SK-N-SH (cell line): ENCODE measurements around the gene CDC16. TPM values are rescaled to one million over a fixed set of nuclear protein-coding genes. Genes with fewer than 3 reads are reported as not detected.

ENCODE experiments used
- CTCF ChIA-PET: fragments of 300-600, 350-600 bp; formaldehyde crosslinking; extraction: SDS; loops from one replicate; lab custom pipeline; 2021; lab: Yijun Ruan, JAX
- POLR2A ChIA-PET: fragments of 350-600 bp; sonication (Branson Sonifier 250); formaldehyde crosslinking; extraction: SDS; loops from one replicate; lab custom pipeline; 2020; ENCODE audit warnings: antibody characterized with exemption, inconsistent platforms; lab: Yijun Ruan, JAX
- DNase-seq: peaks from one replicate; pipeline ENCODE4 v3.0.0; 2012
- H2AFZ ChIP-seq: fragments of 200-600 bp; sonication (generic); 2 replicates; pipeline ENCODE4 v1.8.1; 2016; ENCODE audit warnings: antibody characterized with exemption, mild to moderate bottlenecking, low read depth
- H3F3A ChIP-seq: fragments of 200-600 bp; sonication (generic); replicated peaks from 2 replicates; pipeline ENCODE3; 2016; ENCODE audit warnings: antibody characterized with exemption, mild to moderate bottlenecking; ENCODE audit not compliant: insufficient read depth
- H3K27ac ChIP-seq, 2 experiments: fragments of 200-500 bp in 1 of 2; fragments of 200-600 bp in 1 of 2; sonication (Bioruptor generic) in 1 of 2; sonication (generic), shearing (Covaris generic) in 1 of 2; 2 replicates each; pipeline versions ENCODE4 v1.5.1 to v1.6.1; 2014 to 2016; ENCODE audit warnings: low read depth in 2 of 2, inconsistent platforms in 1 of 2, low read length in 1 of 2, mild to moderate bottlenecking in 1 of 2, mixed read lengths in 1 of 2
- H3K27me3 ChIP-seq: fragments of 200-600 bp; sonication (generic), shearing (Covaris generic); 2 replicates; pipeline ENCODE4 v1.6.1; 2016; ENCODE audit warnings: mixed run types; ENCODE audit not compliant: insufficient read depth
- H3K36me3 ChIP-seq, 2 experiments: fragments of 200-500 bp in 1 of 2; fragments of 200-600 bp in 1 of 2; sonication (Bioruptor generic) in 1 of 2; sonication (generic) in 1 of 2; replicated peaks in 1 of 2; 2 replicates each; pipeline versions ENCODE3 to v1.5.1; 2014 to 2016; ENCODE audit warnings: low read length in 1 of 2, mild to moderate bottlenecking in 1 of 2; ENCODE audit not compliant: insufficient read depth in 2 of 2, control insufficient read depth in 1 of 2
- H3K4me1 ChIP-seq, 2 experiments: fragments of 200-500 bp in 1 of 2; fragments of 200-600 bp in 1 of 2; sonication (Bioruptor generic) in 1 of 2; sonication (generic), shearing (Covaris generic) in 1 of 2; 2 replicates each; pipeline versions ENCODE4 v1.5.1 to v1.6.1; 2014 to 2016; ENCODE audit warnings: low read depth in 1 of 2, low read length in 1 of 2, mixed run types in 1 of 2; ENCODE audit not compliant: insufficient read depth in 2 of 2, control insufficient read depth in 1 of 2
- H3K4me2 ChIP-seq: fragments of 200-600 bp; sonication (generic), shearing (Covaris generic); 2 replicates; pipeline ENCODE4 v1.6.1; 2017; ENCODE audit warnings: mixed run types
- H3K4me3 ChIP-seq, 2 experiments: fragments of 200-500 bp in 1 of 2; fragments of 200-600 bp in 1 of 2; sonication (Bioruptor generic) in 1 of 2; sonication (generic), shearing (Covaris generic) in 1 of 2; 2 replicates each; pipeline versions ENCODE4 v1.5.1 to v1.8.1; 2014 to 2016; ENCODE audit warnings: low read depth in 2 of 2, inconsistent platforms in 1 of 2, low read length in 1 of 2, mild to moderate bottlenecking in 1 of 2, mixed read lengths in 1 of 2, moderate library complexity in 1 of 2
- H3K79me2 ChIP-seq: fragments of 200-600 bp; sonication (generic); 2 replicates; pipeline ENCODE4 v1.8.1; 2017; ENCODE audit warnings: mild to moderate bottlenecking; ENCODE audit not compliant: insufficient read depth
- H3K9ac ChIP-seq: fragments of 200-600 bp; sonication (generic); 2 replicates; pipeline ENCODE4 v1.6.1; 2017; ENCODE audit warnings: mixed run types
- H3K9me2 ChIP-seq: fragments of 200-600 bp; sonication (generic); 2 replicates; pipeline ENCODE4 v1.6.1; 2017; ENCODE audit warnings: mixed run types
- H3K9me3 ChIP-seq: fragments of 200-600 bp; sonication (generic); 2 replicates; pipeline ENCODE4 v1.6.1; 2017; ENCODE audit warnings: mixed run types, mild to moderate bottlenecking, moderate library complexity
- H4K20me1 ChIP-seq: fragments of 200-600 bp; sonication (generic); 2 replicates; pipeline ENCODE4 v1.6.1; 2017; ENCODE audit warnings: mild to moderate bottlenecking, mixed run types; ENCODE audit not compliant: insufficient read depth
- JUND ChIP-seq: IDR thresholded peaks from 2 replicates; pipeline ENCODE4 v1.4.0; 2012
- MEF2A ChIP-seq: IDR thresholded peaks from 2 replicates; pipeline ENCODE4 v1.4.0; 2012; ENCODE audit warnings: low read depth, borderline replicate concordance
- NRF1 ChIP-seq: IDR thresholded peaks from 2 replicates; pipeline ENCODE4 v1.6.1; 2012; ENCODE audit warnings: low read depth, mild to moderate bottlenecking, low read length
- POLR2AphosphoS5 ChIP-seq: IDR thresholded peaks from 2 replicates; pipeline ENCODE4 v1.6.1; 2012; ENCODE audit warnings: low read depth, low read length
- REST ChIP-seq: IDR thresholded peaks from 2 replicates; pipeline ENCODE4 v1.6.1; 2012; ENCODE audit warnings: mild to moderate bottlenecking, low read depth, low read length, moderate library complexity
- RFX5 ChIP-seq: IDR thresholded peaks from 2 replicates; pipeline ENCODE4 v1.6.1; 2012; ENCODE audit warnings: mild to moderate bottlenecking, improper control_type of control experiment, low read length
- RXRA ChIP-seq: IDR thresholded peaks from 2 replicates; pipeline ENCODE4 v1.4.0; 2012; ENCODE audit warnings: low read depth, mild to moderate bottlenecking, borderline replicate concordance
- WGBS: methylation state at CpG from one replicate; pipeline ENCODE4 v1.1.6; 2017; ENCODE audit warnings: low lambda C conversion rate; 5-methylcytosine and 5-hydroxymethylcytosine counted together
- polyA plus RNA-seq, 3 experiments: library from polyadenylated mRNA; depleted of rRNA; stranded (reverse); fragments of >200 nt; gene quantifications; 2 replicates each; pipeline ENCODE4 v1.2.3, GENCODE V29; 2012
- TF ChIP-seq, protein P1 (sequence below): IDR thresholded peaks from 2 replicates; pipeline ENCODE4; 2012
- TF ChIP-seq, protein P2 (sequence below): IDR thresholded peaks from 2 replicates; pipeline ENCODE4 v1.4.0; 2012; ENCODE audit warnings: low read depth

The CDC16 gene
- polyA plus RNA-seq, 1 of the 3 experiments (the other 2 are of a cell fraction): 56.9 TPM

GRCh38 chr13:114299604-114300305 is 65.1 kb downstream of the CDC16 start (continued):
- no peak for TF ChIP-seq RFX5

DNA sequence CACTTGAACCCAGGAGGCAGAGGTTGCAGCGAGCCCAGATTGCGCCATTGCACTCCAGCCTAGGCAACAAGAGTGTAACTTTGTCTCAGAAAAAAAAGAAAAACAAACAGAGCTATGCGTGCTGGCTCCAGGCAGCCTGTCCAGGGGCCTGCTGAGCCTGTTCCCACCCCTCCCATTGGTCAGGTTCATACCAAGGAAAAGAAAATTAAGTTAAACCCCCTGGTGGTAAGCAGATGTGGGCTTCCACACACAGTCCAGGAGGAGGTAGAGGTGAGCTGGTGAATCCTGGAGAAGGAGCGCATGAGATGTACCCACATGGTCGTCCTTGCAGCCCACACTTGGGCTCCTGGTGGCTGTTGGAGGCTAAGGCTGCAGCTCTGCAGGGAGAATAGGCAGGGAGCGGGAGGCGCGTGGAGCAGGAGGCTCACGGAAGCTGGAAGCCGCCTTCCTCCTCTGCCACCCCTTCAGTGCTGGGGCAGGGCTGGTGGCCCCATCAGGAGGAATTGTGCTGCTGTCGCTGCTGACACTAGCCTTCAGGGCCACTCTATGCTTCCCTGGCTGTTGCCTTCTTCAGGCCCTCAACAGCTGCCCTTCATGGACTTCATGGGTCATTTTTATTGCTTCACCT is 69.1 kb downstream of the CDC16 start:
- H3K4me1 ChIP-seq: no peaks in the 10 kb centered on the region
- H3K36me3 ChIP-seq: peaks cover 48 to 49% of the 10 kb centered on the region in 2 experiments
- H3K27me3 ChIP-seq: no peaks in the 10 kb centered on the region
- no peak overlapping the region for H2AFZ ChIP-seq
- H3K9me3 ChIP-seq: no peaks in the 10 kb centered on the region
- no peak for DNase-seq
- H3K9me2 ChIP-seq: no peaks in the 10 kb centered on the region
- no peak overlapping the region for H3K27ac ChIP-seq
- CTCF ChIA-PET: no interaction called here
- H3K4me3 ChIP-seq: no peak overlapping the region
- TF ChIP-seq RFX5 (no peak), MEF2A (no peak), NRF1 (no peak), REST (no peak), POLR2AphosphoS5 (no peak), RXRA (no peak), JUND (no peak)
- TF ChIP-seq, protein P1, sequence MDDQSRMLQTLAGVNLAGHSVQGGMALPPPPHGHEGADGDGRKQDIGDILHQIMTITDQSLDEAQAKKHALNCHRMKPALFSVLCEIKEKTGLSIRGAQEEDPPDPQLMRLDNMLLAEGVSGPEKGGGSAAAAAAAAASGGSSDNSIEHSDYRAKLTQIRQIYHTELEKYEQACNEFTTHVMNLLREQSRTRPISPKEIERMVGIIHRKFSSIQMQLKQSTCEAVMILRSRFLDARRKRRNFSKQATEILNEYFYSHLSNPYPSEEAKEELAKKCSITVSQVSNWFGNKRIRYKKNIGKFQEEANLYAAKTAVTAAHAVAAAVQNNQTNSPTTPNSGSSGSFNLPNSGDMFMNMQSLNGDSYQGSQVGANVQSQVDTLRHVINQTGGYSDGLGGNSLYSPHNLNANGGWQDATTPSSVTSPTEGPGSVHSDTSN: no peak
- TF ChIP-seq, protein P2, sequence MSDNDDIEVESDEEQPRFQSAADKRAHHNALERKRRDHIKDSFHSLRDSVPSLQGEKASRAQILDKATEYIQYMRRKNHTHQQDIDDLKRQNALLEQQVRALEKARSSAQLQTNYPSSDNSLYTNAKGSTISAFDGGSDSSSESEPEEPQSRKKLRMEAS: no peak
- H3K9ac ChIP-seq: no peak overlapping the region
- H3K79me2 ChIP-seq: no peaks in the 10 kb centered on the region
- POLR2A ChIA-PET: no interaction called here
- WGBS: 93% methylated on average over 9 of the region's 11 CpGs
- H3K4me2 ChIP-seq: no peak overlapping the region
- no peaks in the 10 kb centered on the region for H4K20me1 ChIP-seq
- H3F3A ChIP-seq: no peaks in the 10 kb centered on the region
